ENCODE measurements around the gene OPTN. TPM values are rescaled to one million over a fixed set of nuclear protein-coding genes. Genes with fewer than 3 reads are reported as not detected.

The OPTN gene
- total RNA-seq, 1 donor from 2014 or later, result 13.9 TPM

DNA sequence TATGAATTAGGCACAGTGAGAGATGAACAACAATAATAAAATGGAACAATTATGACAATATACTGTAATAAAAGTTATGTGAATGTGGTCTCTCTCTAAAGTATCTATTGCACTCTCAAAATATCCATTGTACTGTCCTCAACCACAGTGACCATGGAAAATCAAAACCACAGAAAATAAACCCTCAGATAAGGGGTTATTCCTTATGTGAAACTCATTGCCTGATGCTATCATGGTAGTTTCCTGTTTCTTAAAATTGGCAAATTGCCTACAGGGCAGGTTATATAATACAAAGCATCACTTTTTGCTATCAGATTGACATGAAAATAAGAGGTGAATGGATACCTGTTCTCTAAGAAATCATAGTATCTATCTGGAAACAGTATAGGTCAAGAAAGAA lies 65.2 kb downstream of the OPTN start:
- Histone ChIP-seq H3K27ac (no peak overlapping the region), H3K4me2 (no peak overlapping the region), H4K20me1 (ENCODE audit: low read depth) (peaks cover 45% of the 10 kb centered on the region), H3K27me3 (no peaks in the 10 kb centered on the region), H3F3A (ENCODE audit: low read depth) (peaks cover 7% of the 10 kb centered on the region), H3K9me3 (ENCODE audit: low read depth) (no peaks in the 10 kb centered on the region), H3K4me1 (peaks cover 14% of the 10 kb centered on the region), H3K9ac (no peak overlapping the region), H3K36me3 (no peaks in the 10 kb centered on the region), H3K4me3 (no peak overlapping the region), H2AFZ (replicated peaks) (no peak overlapping the region), H3K79me2 (ENCODE audit: low read depth) (peaks cover 85% of the 10 kb centered on the region)
- Mint-ChIP-seq H3K4me1 (peaks cover 19% of the 10 kb centered on the region), H3K9me3 (no peaks in the 10 kb centered on the region), H3K4me3 (no peak overlapping the region), H3K36me3 (peaks cover 17% of the 10 kb centered on the region), H3K27ac (no peak overlapping the region), H3K27me3 (ENCODE audit: insufficient read depth, low read depth) (peaks cover 4% of the 10 kb centered on the region)
- TF ChIP-seq, protein P1, sequence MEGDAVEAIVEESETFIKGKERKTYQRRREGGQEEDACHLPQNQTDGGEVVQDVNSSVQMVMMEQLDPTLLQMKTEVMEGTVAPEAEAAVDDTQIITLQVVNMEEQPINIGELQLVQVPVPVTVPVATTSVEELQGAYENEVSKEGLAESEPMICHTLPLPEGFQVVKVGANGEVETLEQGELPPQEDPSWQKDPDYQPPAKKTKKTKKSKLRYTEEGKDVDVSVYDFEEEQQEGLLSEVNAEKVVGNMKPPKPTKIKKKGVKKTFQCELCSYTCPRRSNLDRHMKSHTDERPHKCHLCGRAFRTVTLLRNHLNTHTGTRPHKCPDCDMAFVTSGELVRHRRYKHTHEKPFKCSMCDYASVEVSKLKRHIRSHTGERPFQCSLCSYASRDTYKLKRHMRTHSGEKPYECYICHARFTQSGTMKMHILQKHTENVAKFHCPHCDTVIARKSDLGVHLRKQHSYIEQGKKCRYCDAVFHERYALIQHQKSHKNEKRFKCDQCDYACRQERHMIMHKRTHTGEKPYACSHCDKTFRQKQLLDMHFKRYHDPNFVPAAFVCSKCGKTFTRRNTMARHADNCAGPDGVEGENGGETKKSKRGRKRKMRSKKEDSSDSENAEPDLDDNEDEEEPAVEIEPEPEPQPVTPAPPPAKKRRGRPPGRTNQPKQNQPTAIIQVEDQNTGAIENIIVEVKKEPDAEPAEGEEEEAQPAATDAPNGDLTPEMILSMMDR (IDR thresholded peaks at IDR 0.05), result no peak
- TF ChIP-seq EZH2phosphoT487 (IDR thresholded peaks at IDR 0.05), result no peak
- no peak for TF ChIP-seq EZH2 (IDR thresholded peaks at IDR 0.05)
- DNase-seq (ENCODE audit: low spot score), result no peak

DNA sequence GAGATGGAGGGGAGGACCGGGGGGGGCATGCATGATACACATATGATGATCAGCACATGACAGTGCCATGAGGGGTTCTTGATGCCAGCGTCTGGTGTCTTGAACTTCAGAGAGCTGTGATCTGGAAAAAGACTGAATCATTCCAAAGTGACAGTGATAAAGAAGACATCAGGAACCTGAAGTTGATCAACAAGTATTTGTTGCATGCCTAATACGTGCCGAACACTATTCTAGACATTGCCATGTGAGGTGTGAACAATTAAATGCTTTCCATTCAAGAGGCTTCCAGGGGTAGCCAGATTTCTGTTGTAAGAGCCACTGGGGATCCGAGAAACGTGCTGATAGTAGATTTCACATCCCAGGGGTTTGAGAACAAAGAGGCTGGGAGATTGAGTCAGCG lies 67.6 kb downstream of the OPTN start:
- peaks cover 38% of the 10 kb centered on the region for H4K20me1 ChIP-seq (ENCODE audit: low read depth)

DNA sequence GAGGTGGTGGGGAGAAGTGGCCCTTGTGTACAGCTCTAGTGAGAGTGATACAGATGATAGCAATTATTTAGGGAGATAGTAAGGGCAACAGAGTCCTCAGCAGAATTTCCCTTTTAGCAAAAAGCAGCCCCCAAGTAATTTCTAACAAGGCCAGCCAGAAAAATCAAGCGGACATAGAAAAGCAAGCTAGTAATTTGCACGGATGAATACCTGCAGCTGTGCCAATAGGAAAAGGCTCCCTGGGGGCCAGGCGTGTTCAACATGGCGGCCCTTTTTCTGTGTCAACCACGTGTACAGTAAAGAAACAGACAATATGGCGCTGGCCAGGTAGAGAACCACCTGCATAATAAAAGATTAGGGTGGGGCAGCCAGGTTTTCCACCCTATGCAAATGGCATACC lies 68.8 kb downstream of the OPTN start:
- H3K4me3 ChIP-seq, result no peak overlapping the region
- H2AFZ ChIP-seq (replicated peaks), result no peak overlapping the region
- TF ChIP-seq EZH2phosphoT487 (IDR thresholded peaks at IDR 0.05) (no peak), EZH2 (IDR thresholded peaks at IDR 0.05) (no peak)
- TF ChIP-seq, protein P1 (IDR thresholded peaks at IDR 0.05), result no peak
- H4K20me1 ChIP-seq (ENCODE audit: low read depth), result peaks cover 27% of the 10 kb centered on the region
- no peak for DNase-seq (ENCODE audit: low spot score)
- H3K4me3 Mint-ChIP-seq, result no peak overlapping the region
- H3K36me3 ChIP-seq, result peaks cover 3% of the 10 kb centered on the region
- H3K27ac Mint-ChIP-seq, result no peak overlapping the region
- H3F3A ChIP-seq (ENCODE audit: low read depth), result peaks cover 7% of the 10 kb centered on the region
- H3K4me1 Mint-ChIP-seq, result peaks cover 5% of the 10 kb centered on the region
- peaks cover 7% of the 10 kb centered on the region for H3K4me1 ChIP-seq
- H3K27ac ChIP-seq, result no peak overlapping the region
- H3K9me3 ChIP-seq (ENCODE audit: low read depth), result no peaks in the 10 kb centered on the region
- peaks cover 71% of the 10 kb centered on the region for H3K79me2 ChIP-seq (ENCODE audit: low read depth)
- no peaks in the 10 kb centered on the region for H3K9me3 Mint-ChIP-seq
- H3K27me3 Mint-ChIP-seq (ENCODE audit: insufficient read depth, low read depth), result peaks cover 2% of the 10 kb centered on the region
- H3K4me2 ChIP-seq, result no peak overlapping the region
- no peak overlapping the region for H3K9ac ChIP-seq
- peaks cover 33% of the 10 kb centered on the region for H3K36me3 Mint-ChIP-seq
- H3K27me3 ChIP-seq, result no peaks in the 10 kb centered on the region

More for the DNA sequence above, 67.6 kb downstream of the OPTN start:
- Histone ChIP-seq H3K79me2 (ENCODE audit: low read depth) (peaks cover 83% of the 10 kb centered on the region), H3K4me2 (peak overlapping the region; percentile 18), H3K9me3 (ENCODE audit: low read depth) (no peaks in the 10 kb centered on the region), H3K9ac (no peak overlapping the region), H3K27me3 (no peaks in the 10 kb centered on the region), H3F3A (ENCODE audit: low read depth) (peaks cover 7% of the 10 kb centered on the region), H2AFZ (replicated peaks) (no peak overlapping the region), H3K36me3 (peaks cover 3% of the 10 kb centered on the region), H3K4me3 (no peak overlapping the region), H3K27ac (peak overlapping the region; percentile 29), H3K4me1 (peaks cover 8% of the 10 kb centered on the region)
- H3K27ac Mint-ChIP-seq, result no peak overlapping the region
- no peak for DNase-seq (ENCODE audit: low spot score)
- TF ChIP-seq EZH2 (IDR thresholded peaks at IDR 0.05) (no peak), EZH2phosphoT487 (IDR thresholded peaks at IDR 0.05) (no peak)
- TF ChIP-seq, protein P1 (IDR thresholded peaks at IDR 0.05), result no peak
- peaks cover 23% of the 10 kb centered on the region for H3K36me3 Mint-ChIP-seq
- H3K4me1 Mint-ChIP-seq, result peaks cover 5% of the 10 kb centered on the region
- no peaks in the 10 kb centered on the region for H3K9me3 Mint-ChIP-seq
- H3K27me3 Mint-ChIP-seq (ENCODE audit: insufficient read depth, low read depth), result peaks cover 2% of the 10 kb centered on the region
- no peak overlapping the region for H3K4me3 Mint-ChIP-seq
